GM12892 (cell line): ENCODE measurements around the gene TFDP1.

Experiments used
- POLR2A ChIP-seq: IDR thresholded peaks from 2 replicates; pipeline ENCODE4 v1.6.1; 2011; ENCODE audit warnings: low read depth, low read length, control low read depth
- POLR2AphosphoS5 ChIP-seq: IDR thresholded peaks from 2 replicates; pipeline ENCODE4 v1.6.1; 2011; ENCODE audit warnings: low read depth, low read length, control low read depth
- TAF1 ChIP-seq: IDR thresholded peaks from 2 replicates; pipeline ENCODE4 v1.6.1; 2011; ENCODE audit warnings: low read depth, mild to moderate bottlenecking, control low read depth, low read length, borderline replicate concordance

DNA sequence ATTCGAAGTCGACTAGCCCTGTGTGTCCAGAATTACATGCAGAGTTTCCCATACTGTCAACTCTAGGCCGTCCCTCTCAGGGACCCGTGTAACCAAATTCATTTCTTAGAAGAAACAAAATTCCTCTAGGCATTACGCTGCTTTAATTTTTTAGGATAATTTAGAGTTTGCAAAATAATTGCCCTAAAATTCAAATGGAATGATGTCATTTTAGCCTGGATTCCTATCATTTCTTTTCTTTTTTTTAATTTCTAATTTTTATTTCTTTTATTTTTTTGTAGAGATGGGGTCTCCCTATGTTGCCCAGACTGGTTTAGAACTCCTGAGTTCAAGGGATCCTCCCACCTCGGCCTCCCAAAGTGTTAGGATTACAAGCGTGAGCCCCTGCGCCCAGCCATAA is 74.8 kb downstream of the TFDP1 start:
- no peak for TF ChIP-seq POLR2A
- TF ChIP-seq POLR2AphosphoS5 = no peak
- TF ChIP-seq TAF1 = no peak
